ENCODE measurements around the gene RUNX2.

RUNX2 gene

DNA sequence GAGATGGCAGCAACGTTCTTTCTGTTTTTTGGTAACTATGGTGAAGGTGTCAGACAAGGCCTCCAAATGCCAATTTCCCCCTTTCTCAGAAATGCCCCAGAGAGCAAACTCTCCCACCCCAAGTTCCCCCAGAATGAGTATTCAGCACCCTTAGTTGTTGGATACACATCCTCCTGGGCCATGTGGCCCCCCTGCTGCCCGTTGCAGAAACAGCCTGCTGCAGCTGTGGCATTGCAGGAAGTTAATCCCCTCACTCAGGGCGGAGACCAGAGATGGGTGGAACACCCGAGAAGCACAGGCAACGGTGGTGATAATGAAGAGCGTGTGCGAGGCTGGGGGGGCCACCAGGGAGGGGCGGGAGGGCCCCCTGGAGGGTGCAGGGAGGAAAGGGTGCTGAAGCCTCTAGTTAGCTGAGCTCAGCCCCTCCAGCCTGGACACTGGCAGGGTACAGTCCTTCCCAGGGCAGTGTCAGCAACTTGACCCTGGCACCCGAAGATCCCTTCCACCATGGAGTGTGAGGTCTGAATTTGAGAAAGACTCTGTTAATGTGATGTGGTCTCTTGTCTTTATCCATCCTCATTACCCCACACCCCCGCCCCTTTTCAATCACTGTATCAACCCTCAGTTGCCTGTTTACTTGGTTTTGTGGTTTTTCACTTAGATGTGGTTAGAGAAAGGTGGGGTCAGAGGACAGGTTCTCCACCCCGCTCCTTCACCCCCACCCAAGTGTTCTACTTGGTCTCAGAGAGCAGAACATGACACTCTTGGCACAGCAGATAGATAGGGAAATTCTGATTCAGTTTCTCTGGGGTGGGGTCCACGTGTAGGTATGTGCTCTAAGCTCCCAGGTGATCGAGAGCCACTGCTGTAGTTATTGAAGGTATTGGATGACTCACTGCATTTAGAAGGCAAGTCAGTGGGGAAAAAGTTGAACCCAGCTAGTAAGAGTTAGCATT lies 258.4 kb downstream of the RUNX2 start:
- 0 out of 2 replicates have a peak, but pooled peaks have one; percentile 21 for TF ChIP-seq MYC (IDR thresholded peaks at IDR 0.05; ENCODE audit: low read depth, low read length)
- TF ChIP-seq, protein P1, sequence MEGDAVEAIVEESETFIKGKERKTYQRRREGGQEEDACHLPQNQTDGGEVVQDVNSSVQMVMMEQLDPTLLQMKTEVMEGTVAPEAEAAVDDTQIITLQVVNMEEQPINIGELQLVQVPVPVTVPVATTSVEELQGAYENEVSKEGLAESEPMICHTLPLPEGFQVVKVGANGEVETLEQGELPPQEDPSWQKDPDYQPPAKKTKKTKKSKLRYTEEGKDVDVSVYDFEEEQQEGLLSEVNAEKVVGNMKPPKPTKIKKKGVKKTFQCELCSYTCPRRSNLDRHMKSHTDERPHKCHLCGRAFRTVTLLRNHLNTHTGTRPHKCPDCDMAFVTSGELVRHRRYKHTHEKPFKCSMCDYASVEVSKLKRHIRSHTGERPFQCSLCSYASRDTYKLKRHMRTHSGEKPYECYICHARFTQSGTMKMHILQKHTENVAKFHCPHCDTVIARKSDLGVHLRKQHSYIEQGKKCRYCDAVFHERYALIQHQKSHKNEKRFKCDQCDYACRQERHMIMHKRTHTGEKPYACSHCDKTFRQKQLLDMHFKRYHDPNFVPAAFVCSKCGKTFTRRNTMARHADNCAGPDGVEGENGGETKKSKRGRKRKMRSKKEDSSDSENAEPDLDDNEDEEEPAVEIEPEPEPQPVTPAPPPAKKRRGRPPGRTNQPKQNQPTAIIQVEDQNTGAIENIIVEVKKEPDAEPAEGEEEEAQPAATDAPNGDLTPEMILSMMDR (IDR thresholded peaks at IDR 0.05; ENCODE audit: low read depth, low read length): no peak
- TF ChIP-seq POLR2A (IDR thresholded peaks at IDR 0.05; ENCODE audit: extremely low read depth, insufficient read length): no peak
- TF ChIP-seq, protein P2, sequence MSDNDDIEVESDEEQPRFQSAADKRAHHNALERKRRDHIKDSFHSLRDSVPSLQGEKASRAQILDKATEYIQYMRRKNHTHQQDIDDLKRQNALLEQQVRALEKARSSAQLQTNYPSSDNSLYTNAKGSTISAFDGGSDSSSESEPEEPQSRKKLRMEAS (IDR thresholded peaks at IDR 0.05; ENCODE audit: low read depth, low read length): no peak
- H3K4me3 ChIP-seq (ENCODE audit: low read depth, low read length): no peak overlapping the region
- peak; percentile 23 for DNase-seq (ENCODE audit: low read depth)

DNA sequence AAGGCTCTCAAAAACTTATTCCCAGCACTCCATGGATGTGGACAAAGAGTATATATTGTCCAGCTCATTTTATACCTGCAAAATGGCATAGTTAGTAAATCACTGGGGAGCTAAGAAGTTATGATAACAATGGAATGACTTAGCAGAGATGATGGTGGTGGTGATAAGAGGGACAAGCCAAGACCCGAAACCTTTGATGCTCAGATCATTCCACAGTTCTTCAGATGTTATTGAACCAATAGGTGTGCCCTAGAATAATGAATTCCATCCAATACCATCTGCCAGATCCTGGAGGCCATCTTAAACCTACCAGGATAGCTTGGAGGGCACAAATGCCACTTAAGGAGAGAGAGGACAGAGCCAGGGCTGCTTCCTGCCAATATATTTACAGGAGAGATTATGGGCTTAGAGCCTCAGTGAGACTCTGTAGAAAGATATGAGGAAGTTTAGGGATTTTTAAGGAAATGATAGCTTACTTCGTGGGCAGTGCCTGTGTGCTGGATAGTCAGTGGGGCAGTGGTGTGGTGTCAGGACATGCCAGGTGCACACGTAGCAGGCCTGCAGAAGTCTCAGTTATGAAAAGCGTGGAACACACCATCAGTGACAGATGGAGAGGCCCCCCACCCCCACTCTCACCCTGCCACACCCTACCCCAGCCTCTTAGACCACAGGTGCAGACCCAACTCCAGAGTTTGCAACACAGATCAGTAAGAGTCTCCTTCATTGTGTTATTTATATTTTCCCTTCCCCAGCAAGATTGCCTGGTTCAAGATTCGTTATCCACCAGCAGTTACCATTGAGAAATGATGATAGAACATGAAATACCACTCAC lies 259.3 kb downstream of the RUNX2 start:
- no peak overlapping the region for H3K4me3 ChIP-seq (ENCODE audit: low read depth, low read length)
- no peak for DNase-seq (ENCODE audit: low read depth)
- TF ChIP-seq MYC (IDR thresholded peaks at IDR 0.05; ENCODE audit: low read depth, low read length) (no peak), POLR2A (IDR thresholded peaks at IDR 0.05; ENCODE audit: extremely low read depth, insufficient read length) (no peak)
- TF ChIP-seq, protein P1 (IDR thresholded peaks at IDR 0.05; ENCODE audit: low read depth, low read length): no peak
- TF ChIP-seq, protein P2 (IDR thresholded peaks at IDR 0.05; ENCODE audit: low read depth, low read length): no peak

DNA sequence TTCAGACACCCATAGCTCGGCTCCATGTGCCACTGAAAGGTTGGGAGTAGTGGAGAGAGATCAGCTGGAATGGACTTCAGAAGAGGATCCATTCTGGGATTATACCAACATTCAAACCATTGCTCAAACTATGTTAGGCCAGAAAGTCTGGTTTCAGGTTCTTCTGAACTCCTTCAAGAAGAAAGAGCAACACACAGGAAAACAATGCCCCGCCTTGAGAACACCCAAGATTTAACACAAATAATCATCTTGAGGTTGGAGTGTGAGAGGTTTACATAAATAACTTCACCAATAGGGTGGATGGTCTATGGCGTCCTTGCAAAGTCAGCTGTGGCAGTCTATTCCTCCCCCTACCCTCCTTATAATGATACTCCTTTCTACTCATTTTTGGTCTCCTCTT lies 261.2 kb downstream of the RUNX2 start:
- TF ChIP-seq, protein P1 (IDR thresholded peaks at IDR 0.05; ENCODE audit: low read depth, low read length): no peak
- TF ChIP-seq POLR2A (IDR thresholded peaks at IDR 0.05; ENCODE audit: extremely low read depth, insufficient read length) (no peak), MYC (IDR thresholded peaks at IDR 0.05; ENCODE audit: low read depth, low read length) (no peak)
- TF ChIP-seq, protein P2 (IDR thresholded peaks at IDR 0.05; ENCODE audit: low read depth, low read length): no peak
- no peak for DNase-seq (ENCODE audit: low read depth)
- H3K4me3 ChIP-seq (ENCODE audit: low read depth, low read length): no peak overlapping the region

DNA sequence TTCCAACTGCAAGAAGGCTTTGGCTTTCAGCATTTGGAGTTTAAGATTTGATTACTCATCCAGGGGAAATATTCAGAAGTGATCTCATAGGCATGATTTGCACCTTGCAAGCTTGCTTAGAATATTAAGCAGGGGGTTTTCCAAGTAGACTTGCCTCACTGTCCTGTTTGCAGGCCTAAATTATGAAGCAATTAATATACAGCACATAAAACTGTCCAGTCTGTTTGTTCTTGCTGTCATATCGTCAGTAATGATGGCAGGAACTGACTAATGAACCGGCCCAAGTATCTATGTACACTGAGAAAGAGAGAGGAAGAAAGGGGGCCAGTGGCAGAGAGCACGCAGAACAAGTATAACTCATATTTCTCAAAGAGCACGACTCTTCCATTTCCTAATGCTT lies 262.1 kb downstream of the RUNX2 start:
- no peak overlapping the region for H3K4me3 ChIP-seq (ENCODE audit: low read depth, low read length)
- DNase-seq (ENCODE audit: low read depth): no peak
- TF ChIP-seq POLR2A (IDR thresholded peaks at IDR 0.05; ENCODE audit: extremely low read depth, insufficient read length) (no peak), MYC (IDR thresholded peaks at IDR 0.05; ENCODE audit: low read depth, low read length) (no peak)
- TF ChIP-seq, protein P2 (IDR thresholded peaks at IDR 0.05; ENCODE audit: low read depth, low read length): no peak
- TF ChIP-seq, protein P1 (IDR thresholded peaks at IDR 0.05; ENCODE audit: low read depth, low read length): no peak

DNA sequence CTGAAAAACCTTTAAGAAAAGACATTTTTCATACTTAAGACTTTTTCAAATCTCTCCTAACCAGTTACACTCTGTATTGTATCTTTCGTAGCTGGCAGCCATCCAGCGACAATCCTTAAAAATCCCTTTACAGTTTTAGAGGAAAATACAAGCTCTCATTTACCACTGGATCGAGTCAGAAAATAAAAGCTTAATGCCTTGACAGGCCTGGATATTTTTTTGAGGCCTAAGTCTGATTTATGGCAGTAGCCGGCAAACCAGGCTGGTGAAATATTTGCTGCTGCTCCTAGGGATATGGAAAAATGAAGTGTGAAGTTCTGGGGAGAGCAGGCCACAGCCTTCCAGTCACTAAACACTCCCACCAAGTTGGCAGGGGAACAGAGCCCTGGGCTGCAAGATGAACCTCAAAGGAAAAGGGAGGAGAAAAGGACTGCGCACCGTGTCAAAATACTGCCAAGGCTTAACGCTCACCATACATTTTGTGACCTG lies 262.6 kb downstream of the RUNX2 start:
- TF ChIP-seq POLR2A (IDR thresholded peaks at IDR 0.05; ENCODE audit: extremely low read depth, insufficient read length) (no peak), MYC (IDR thresholded peaks at IDR 0.05; ENCODE audit: low read depth, low read length) (no peak)
- TF ChIP-seq, protein P2 (IDR thresholded peaks at IDR 0.05; ENCODE audit: low read depth, low read length): no peak
- TF ChIP-seq, protein P1 (IDR thresholded peaks at IDR 0.05; ENCODE audit: low read depth, low read length): no peak
- DNase-seq (ENCODE audit: low read depth): no peak
- no peak overlapping the region for H3K4me3 ChIP-seq (ENCODE audit: low read depth, low read length)

Data from NB4 (cell line).